DMS114 treated with DMSO at 0.1 percent for 48 hours (cell line): Measurements from ENCODE around the gene RMC1.
"Not testable (repeated sequence)": the region's sequence is repeated elsewhere in the genome, so short reads cannot be mapped to it uniquely, and the experiment has no call there.

Experiments used
- DNase-seq: peaks from one replicate; lab custom pipeline; 2025; ENCODE audit not compliant: unreplicated experiment; lab: John Stamatoyannopoulos, UW

The RMC1 gene

DNA sequence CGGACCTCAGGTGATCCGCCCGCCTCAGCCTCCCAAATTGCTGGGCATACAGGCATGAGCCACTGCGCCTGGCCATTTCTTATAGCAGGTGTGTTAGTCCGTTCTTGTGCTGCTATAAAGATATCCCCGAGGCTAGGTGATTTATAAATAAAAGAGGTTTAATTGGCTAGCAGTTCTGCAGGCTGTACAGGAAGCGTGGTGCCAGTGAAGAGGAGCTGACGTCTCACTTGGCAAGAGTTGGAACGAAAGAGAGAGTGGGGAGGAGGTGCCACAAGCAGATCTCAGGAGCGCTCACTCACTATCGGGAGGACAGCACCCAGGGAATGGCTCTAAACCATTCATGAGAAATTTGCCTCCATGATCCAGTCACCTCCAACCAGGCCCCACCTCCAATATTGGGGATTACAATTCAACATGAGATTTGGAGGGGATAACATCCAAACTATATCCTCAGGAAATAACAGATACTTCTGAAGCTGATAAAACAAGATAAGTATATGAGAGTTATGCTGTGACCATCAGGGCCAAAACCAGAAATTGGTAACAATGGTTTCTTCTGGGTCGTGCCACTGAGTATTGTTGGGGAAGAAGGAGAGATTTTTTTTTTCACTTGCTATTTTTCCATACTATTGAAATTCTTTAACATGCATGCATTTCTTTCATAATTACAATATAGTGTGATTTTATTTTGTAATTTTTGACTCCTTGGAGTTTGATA lies 7.4 kb upstream of the RMC1 start:
- DNase-seq = no peak

DNA sequence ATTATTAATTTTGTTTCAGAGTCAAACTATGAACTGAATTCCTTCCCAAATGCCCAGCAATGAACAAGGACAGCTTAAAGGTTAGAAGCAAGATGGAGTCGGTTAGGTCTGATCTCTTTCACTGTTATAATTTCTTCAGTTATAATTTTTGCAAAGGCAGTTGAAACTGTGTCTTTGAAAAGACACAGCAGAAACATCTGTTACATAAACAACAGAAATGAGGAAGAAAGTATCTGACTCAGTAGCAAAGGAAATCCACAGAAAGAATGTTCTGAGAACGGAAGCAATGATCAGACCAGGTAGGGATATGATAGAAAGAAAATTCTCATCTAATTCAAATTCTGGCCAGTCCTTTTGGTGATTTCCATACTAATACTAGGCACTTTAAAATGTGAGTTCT lies 5.2 kb upstream of the RMC1 start:
- DNase-seq = no peak

DNA sequence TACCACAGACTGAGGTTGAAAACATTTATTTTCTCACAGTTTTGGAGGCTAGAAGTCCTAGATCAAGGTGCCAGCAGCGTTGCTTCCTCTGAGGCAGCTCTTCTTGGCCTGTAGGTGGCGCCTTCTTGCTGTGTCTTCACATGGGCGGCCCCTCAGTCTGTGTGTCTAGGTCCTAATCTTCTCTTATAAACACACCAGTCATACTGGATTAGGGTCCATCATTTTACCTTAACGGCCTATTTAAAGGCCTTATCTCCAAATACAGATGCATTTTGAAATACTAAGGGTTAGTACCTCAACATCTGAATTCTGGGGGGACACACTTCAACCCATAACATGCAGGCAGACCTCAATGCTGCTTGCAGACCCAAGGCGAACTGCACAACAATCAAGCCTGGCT lies 4.4 kb upstream of the RMC1 start:
- DNase-seq = peak; percentile 6

DNA sequence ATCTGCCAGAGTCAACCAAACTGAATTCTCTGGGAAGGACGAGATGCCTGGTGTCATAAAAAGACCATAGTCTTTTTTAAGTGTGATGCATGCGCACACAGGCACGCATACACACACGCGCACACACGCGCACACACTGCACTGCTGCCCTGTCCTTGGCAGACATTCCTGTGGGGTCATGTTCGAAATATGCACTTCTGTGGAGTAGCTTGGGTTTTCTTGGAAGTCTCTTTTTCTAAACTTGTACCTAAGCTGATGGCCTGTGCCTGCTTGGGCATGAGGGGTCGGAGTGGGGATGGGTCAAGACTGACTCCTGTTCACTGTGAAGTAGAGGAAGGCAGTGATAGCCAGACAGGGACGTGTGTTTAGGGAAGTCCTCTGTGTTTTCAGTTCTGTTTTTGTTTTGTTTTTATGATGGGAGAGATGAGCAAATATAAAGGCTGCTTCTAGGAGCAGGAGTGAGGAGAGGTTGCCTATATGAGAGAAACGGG lies 4.0 kb upstream of the RMC1 start:
- DNase-seq = no peak

DNA sequence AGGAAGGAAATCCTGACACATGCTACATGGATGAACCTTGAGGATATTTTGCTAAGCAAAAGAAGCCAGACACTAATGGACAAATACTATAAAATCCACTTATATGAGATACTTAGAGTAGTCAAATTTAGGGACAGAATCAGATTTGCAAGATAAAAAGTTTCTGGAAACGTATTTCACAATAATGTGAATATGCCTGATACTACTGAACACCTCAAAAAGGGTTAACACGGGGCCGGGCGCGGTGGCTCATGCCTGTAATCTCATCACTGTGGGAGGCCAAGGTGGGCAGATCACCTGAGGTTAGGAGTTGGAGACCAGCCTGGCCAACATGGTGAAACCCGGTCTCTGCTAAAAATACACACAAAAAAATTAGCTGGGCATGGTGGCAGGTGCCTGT lies 1.7 kb upstream of the RMC1 start:
- no peak for DNase-seq

DNA sequence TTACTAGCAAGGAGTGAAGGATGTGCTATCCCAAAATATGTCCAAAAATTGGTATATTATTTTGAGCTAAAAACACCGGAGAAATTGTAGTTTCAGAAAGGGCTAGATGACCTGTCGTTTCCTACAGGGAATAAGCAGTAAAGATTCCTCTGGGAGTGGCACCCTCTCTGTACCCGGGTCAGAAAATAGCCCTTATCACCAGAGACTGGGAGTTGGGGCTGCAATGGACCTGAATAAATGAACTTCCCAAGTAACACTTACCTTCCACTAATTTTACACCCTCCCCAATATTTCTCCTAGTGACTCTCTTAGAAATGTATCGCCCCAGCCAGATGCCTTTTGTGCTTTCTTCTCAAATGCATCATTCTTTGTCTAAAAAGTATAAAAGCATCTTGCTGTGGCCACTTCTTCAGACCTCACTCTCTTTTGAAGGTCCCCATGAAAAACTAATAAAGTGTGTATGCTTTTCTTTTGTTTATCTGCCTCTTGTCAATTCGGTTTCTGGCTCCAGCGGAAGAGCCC lies 734 bp upstream of the RMC1 start:
- DNase-seq = no peak

DNA sequence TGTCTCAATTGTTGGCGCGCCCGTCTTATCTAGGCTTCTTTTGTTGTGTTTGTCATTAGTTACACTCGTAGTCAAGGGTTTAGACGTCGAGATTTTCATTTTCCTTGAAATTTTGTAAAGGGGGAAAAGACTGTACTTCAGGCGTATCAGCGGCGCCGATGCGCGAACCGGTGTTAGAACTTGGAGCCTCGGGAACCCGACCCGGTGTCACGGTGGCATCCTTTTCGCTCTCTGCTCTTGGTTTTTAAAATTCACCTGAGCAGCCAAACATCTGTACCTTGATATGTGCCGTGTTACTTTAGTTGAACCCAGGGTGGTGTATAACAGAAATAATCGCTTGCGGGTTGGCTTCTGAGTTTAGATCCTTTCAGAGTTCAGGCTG lies 643 bp downstream of the RMC1 start:
- DNase-seq = no peak

DNA sequence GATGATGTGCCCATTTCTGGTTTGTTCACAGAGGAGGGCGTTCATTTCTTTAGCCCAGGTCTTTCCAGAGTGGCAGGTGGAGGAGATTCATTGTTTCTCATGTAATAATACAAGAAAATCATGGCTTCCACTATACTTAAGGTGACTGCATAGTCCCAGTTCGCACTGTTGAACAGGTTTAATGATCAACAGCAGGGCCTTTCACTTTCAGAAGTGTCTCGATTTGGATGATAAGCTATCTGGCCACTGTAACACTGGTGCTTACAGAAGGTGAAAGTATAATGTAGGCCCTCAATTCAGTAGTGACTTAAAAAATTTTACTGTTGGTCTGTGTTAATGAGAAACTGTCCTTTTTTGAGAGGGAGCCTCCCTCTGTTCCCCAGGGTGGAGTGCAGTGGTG lies 1.4 kb downstream of the RMC1 start:
- DNase-seq = no peak

DNA sequence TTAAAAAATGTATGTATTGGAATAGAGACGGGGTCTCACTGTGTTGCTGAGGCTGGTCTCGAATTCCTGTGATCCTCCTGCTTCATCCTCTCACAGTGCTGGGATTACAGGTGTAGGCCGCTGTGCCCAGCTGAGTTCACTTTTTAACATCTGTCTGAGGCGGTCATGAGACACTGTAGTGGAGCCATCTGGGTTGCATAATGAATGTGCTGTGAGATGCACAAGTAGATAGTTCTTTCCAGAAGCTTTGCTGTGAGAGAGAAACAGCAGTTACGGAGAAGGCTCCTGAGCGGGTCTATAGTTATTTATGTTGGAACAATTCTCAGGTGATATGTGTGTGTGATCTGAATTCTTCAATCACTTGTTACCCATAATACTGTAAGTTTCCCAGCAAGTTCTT lies 3.1 kb downstream of the RMC1 start:
- DNase-seq = no peak

DNA sequence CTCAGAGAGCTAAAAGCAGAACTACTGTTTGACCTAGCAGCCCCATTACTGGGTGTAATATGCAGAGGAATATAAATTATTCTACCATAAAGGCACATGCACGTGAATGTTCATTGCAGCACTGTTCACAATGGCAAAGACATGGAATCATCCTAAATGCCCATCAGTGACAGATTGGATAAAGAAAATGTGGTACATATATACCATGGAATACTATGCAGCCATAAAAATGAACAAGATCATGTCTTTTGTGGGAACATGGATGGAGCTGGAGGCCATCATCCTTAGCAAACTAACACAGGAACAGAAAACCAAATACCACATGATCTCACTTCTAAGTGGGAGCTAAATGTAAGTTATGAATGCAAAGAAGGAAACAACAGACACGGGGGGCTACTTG lies 7.6 kb downstream of the RMC1 start:
- not testable (repeated sequence) for DNase-seq

DNA sequence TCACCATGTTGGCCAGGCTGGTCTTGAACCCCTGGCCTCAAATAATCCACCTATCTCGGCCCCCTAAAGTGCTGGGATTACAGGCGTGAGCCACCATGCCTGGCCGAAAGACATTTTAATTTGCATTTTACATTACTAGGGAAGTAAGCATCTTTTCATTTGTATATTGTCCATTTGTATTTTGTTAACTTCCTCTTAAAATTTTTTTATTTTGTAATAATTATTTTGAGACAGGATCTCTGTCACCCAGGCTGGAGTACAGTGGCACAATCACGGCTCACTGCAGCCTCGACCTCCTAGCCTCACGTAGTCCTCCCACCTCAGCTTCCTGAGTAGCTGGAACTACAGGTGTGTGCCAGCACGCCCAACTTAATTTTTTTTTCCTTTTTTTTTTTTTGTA lies 8.9 kb downstream of the RMC1 start:
- not testable (repeated sequence) for DNase-seq

DNA sequence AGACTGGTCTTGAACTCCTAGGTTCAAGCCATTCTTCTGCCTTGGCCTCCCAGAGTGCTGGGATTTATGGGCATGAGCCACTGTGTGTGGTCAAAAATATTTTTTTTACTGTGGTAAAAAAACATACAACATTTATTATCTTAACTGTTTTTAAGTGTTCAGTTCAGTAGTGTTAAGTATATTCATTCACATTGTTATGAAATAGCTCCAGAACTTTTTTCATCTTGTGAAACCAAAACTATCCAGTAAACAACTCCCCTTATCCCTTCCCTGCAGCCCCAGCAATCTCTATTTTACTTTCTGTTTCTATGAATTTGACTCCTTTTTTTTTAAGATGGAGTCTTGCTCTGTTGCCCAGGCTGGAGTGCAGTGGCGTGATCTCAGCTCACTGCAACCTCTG lies 9.3 kb downstream of the RMC1 start:
- DNase-seq = no peak

DNA sequence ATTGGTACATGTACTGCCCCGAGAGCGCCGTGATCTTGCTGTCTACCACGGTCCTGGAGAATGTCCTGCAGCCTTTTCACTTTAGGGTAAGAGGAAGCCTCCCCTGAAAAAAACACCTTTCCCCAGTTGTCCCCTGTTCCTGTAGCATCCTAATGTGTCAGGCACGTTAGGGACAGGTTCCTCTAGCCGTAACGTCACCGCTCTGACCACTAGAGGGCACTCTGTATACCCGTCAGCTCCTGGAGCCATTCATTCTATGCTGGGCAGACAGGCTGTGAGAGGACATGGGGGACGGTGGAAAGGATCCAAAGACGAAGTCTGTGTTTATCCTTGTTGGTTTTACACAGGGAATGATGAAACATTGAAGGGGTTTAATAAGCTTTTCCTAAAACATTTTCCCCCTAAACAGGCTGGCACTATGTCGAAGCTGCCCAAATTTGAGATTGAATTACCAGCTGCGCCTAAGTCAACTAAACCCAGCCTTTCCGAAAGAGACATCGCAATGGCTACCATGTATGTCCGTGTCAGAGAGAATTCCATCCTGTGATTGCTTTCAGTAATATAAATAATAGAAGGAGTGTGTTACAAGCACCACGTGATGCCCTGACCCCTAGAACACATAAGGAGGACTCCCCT lies 12.7 kb downstream of the RMC1 start:
- DNase-seq = peak; percentile 59

DNA sequence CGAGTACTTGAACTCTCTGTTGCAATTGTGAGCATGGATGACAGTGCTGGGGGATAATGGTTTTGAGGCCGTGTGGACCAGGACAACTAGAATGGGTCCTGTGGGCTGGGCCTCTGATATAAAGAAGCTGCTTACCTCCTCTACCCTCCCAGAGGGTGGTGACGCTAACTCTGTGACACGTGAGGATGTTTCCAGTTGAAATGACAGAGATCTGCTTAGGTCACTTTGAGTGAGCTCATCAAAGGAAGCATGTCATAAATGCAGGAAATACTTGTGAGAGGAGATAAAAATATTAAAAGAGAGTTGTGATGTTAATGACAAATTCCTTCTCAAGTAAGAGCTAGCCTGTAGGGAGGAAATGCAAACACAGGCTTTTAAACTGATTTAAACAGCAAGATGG lies 16.4 kb downstream of the RMC1 start:
- DNase-seq = no peak

DNA sequence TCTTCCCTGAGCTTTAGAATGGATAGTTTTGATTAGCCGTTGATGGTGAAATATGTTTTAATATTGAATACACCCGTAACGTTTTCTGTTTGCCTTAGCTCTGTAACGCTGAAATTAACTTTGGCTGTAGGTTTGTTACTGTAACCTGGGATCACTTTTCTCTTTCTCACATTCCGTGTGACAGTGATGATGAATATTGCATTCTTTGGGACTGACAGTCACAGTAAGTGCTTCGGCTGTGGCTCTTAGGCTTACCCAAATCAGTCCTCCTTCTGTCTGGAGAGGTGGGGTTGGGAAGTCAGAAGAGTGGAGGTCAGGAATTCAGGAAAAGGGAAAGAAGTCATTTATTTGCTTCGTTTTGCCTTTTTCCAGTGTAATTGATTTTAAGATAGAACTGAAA lies 18.0 kb downstream of the RMC1 start:
- DNase-seq = no peak

DNA sequence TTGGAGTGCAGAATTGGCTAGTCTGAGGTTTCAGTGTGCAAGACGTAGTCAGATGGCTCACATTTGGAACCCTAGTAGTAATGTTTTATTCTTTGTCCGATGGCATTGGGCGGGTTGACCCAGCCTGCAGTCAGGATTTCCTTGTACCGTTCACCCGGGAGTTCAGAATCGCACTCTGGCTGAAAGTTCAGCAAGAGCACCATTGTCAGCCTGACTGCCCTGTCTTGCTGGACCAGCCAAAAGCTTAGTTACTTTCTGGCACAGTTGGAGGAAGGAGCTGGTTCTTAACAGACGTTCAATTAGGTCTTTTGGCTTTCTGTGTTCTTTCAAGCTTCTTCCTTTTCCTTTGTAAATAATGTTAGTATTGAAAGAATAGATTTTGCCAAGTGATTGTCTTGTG lies 18.6 kb downstream of the RMC1 start:
- no peak for DNase-seq

DNA sequence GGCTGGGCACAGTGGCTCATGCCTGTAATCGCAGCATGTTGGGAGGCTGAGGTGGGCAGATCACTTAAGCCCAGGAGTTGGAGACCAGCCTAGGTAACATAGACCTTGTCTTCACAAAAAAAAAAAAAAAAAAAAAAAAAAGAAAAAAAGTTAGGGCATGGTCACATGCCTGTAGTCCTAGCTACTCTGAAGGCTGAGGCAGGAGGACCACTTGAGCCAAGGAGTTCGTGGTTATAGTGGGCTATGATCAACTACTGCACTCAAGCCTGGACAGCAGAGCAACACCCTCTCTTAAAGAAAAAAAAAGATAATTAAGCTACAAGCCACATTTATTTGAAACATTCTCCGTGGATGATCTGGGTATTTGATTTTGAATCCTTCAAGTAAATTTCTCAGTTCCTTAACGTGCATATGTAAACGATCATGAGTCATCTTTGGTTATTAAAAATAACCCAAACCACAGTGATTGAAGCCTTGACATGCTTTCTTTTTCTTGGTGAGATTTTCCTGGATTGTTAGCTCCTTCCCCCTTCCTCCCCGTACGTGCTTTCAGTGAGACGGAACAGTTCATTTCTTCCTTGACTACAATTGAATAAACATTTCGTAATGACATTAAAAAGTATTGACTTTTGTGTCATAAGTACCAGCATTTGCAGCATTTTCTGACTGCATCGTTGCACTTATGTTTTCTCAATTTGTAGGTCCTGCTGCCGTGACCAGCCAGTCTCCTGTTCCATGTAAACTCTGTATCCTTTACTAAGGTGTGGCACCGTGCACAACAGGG lies 20.3 kb downstream of the RMC1 start:
- DNase-seq = no peak

DNA sequence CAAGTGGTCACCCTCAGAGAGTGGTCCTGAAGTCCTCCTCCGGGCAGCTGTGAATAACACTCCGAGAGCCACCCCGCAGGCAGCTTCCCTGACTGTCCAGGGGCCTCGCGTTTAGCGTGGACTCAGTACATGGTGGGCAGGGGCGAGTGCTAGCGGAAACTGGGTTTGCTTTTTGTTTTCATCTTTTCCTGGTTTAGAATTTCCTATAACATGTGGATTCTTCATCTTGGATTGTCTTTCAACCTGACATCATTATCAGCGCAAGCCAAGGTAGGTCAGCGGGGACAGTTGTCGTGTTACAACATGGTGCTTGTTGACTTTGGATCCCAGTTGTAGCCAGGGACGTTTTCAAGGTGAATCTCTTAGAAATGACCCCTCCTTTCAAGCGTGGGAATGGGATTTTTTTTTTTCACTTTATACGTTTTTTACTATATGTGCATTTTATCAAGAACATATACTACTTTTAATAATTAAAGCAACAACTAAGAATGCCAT lies 20.9 kb downstream of the RMC1 start:
- no peak for DNase-seq

DNA sequence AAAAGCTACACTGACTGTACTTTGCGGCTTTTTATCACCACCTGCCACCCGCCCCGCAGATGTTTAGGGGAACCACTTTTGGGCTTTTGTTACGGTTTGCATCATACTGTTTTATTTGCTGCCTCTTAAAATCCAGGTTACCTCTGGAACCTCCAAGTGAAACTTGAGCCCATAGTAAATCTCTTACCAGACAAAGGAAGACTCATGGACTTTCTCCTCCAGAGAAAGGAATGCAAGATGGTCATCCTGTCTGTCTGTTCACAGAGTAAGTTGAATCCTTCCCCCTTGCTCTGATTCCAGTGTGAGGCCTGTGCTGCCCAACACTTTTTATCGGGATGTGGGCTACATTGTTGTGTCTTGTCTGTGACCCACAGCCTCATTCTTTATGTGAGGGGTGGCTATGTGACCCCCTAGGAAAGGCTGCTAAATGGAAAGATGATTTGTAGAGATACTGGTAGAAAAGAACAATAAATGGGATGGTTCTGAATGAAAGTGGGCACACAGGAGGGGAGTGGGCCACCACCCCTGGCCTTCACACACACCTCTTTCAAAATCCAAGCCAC lies 23.3 kb downstream of the RMC1 start:
- no peak for DNase-seq

DNA sequence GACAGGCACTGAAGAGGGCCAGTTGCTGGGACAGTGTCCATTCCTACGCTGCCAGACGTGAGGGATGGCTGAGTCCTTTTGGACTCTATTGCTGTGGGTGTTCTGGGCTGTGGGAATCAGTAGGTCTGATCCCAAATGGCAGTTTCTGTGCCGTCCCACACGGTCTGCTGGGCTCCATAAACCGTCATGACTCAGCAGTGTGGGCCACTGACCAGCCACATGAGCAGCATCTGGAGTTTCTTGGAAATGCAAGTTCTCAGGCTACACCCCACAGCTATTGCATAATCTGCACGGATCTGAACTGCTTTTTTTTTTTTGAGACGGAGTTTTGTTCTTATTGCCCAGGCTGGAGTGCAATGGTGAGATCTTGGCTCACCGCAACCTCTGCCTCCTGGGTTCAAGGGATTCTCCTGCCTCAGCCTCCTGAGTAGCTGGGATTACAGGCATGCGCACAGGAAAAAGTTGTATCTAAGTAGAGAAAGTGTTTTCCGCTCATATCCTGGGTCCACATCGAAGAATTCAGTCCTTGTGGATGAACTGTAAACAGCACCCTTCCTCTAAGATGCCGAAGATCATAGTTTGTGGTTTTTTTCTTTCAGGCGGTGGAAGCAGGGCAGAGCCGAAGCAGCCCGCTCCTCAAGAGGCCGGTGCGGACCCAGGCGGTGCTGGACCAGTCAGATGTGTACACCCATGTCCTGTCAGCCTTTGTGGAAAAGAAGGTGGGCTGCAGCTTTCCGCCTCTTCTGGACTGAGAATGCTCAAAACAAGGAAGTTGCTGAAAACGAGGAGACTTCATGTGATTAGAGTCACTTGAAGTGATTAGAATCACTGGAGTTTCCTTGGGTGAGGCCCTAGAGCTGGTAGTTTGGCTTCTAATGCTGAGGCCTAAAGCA lies 25.5 kb downstream of the RMC1 start:
- DNase-seq = no peak
